Kidney tubule cell (primary cell): ENCODE data around the gene SH3YL1.

Source experiments
- DNase-seq: peaks from one replicate; pipeline ENCODE4 v3.0.0-alpha.2; 2018; ENCODE audit warnings: low spot score

Gene SH3YL1

GRCh38 chr2:177733-178132, 86.1 kb downstream of the SH3YL1 start:
- DNase-seq: no peak

DNA sequence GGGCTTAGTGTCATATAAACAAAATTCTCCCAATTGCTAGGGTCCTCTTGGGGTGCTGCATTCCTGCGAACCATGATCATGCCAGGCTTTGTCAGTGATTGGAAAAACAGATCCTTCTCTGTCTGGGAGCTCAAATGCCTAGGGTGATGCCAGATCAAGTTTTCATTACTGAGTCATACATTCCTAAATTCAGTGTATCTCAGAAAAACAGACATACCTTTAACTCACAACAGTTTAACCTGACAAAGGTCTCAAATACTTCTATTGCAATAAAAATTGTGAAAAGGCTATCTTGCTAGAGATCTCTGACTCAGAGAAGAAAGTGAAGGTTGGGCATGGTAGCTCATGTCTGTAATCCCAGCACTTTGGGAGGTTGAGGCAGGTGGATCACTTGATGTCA, 86.9 kb downstream of the SH3YL1 start:
- DNase-seq: peak; percentile 56

DNA sequence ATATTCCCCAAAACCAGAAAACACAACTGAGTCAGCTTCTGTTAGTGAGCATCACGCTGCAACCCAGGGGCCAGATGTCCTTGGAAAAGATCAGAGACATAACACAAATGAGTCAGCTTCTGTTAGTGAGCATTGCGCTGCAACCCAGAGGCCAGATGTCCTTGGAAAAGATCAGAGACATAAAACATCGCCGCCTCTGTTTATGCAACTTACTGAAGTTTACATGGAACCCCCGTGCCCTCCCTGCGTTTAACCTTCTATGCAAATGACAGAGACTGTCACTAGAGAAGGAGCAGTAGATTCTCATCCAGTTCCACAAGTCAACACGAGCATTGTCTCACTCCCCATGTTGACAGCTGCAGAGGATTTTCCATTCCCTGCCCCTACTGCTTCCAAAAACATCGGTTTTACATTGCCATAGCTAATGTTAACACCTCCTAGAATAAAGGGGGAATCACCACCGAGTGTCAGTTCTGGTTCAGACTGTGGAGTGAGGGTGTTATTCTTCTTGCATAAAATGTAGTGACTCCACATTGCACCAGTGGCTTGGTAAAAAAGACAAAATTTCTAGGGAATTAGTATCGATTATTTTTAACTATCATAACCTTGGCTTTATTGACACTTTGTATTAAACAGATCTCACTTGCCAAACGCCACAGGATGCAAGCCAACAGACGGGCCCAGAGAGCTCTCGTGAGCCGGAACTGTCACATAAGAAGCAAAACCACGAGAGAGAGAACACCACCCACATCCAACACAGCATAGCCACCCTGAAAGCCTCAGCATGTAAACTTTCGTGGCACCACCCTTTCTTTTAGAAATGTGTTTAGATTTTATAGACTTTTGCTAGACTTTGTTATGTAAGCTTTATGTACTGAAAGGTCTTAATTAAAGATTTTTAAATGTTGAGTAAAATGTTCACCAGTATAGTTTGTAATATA, 87.7 kb downstream of the SH3YL1 start:
- no peak for DNase-seq

GRCh38 chr2:175161-175786, 88.6 kb downstream of the SH3YL1 start:
- no peak for DNase-seq

GRCh38 chr2:172120-172519, 91.7 kb downstream of the SH3YL1 start:
- peak; percentile 29 for DNase-seq

DNA sequence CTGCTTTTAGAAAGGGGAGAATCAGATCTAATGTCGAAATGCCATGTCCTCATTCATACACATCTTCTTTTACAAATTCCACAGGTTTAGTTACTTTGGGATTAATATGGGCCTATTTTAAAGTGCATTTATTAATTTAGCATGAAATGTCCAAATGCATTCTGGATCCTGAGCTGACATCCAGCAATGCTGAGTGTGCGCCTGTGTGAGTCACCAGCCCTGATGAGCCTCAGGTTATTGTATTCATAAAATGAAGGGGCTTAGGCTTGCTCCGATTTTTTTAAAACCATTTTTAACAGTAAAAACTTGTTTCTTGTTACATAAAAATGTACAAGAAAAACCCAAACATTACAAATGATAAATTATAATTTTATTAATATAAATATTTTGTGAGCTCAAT, 94.1 kb downstream of the SH3YL1 start:
- no peak for DNase-seq
